Hepatocyte (in vitro differentiated cells): ENCODE results near the gene TGFBI. TPM values are rescaled to one million over a fixed set of nuclear protein-coding genes. Genes with fewer than 3 reads are reported as not detected.

Source experiments
- DNase-seq: peaks from one replicate; pipeline ENCODE4 v3.0.0-alpha.2; 2016; ENCODE audit warnings: low spot score
- H2AFZ ChIP-seq: fragments of 200-600 bp; sonication (generic); 2 replicates; pipeline ENCODE4 v1.6.0; 2016; ENCODE audit warnings: antibody characterized with exemption, mild to moderate bottlenecking
- H3K27ac ChIP-seq: fragments of 200-600 bp; sonication (generic); 2 replicates; pipeline ENCODE4 v1.5.1; 2016; ENCODE audit warnings: mild to moderate bottlenecking
- H3K27me3 ChIP-seq: fragments of 200-600 bp; sonication (generic); 2 replicates; pipeline ENCODE4 v1.6.1; 2016
- H3K36me3 ChIP-seq: fragments of 200-600 bp; sonication (generic); replicated peaks from 2 replicates; pipeline ENCODE4 v1.5.1; 2016; ENCODE audit warnings: low read depth; ENCODE audit not compliant: insufficient read depth
- H3K4me1 ChIP-seq: fragments of 200-600 bp; sonication (generic); 2 replicates; pipeline ENCODE4 v1.5.1; 2016; ENCODE audit warnings: mild to moderate bottlenecking, moderate library complexity; ENCODE audit not compliant: insufficient read depth
- H3K4me2 ChIP-seq: fragments of 200-600 bp; sonication (generic); 2 replicates; pipeline ENCODE4 v1.6.0; 2016
- H3K4me3 ChIP-seq: fragments of 200-600 bp; sonication (generic); 2 replicates; pipeline ENCODE4 v1.5.1; 2016; ENCODE audit warnings: mild to moderate bottlenecking
- H3K79me2 ChIP-seq: fragments of 200-600 bp; sonication (generic); 2 replicates; pipeline ENCODE4 v1.6.0; 2017; ENCODE audit warnings: mild to moderate bottlenecking
- H3K9me2 ChIP-seq: fragments of 200-600 bp; sonication (generic); replicated peaks from 2 replicates; pipeline ENCODE4 v1.6.0; 2017; ENCODE audit warnings: mild to moderate bottlenecking; ENCODE audit not compliant: insufficient read depth
- H3K9me3 ChIP-seq: fragments of 200-600 bp; sonication (generic); 2 replicates; pipeline ENCODE4 v1.5.1; 2016; ENCODE audit warnings: low read depth, mild to moderate bottlenecking
- H4K20me1 ChIP-seq: fragments of 200-600 bp; sonication (generic); 2 replicates; pipeline ENCODE4 v1.6.0; 2016; ENCODE audit warnings: mild to moderate bottlenecking; ENCODE audit not compliant: insufficient read depth, poor library complexity, severe bottlenecking
- CTCF ChIP-seq: fragments of 200-600 bp; sonication (generic); IDR thresholded peaks from 2 replicates; pipeline ENCODE4 v1.5.1; 2016; ENCODE audit warnings: antibody characterized with exemption, mild to moderate bottlenecking; ENCODE audit not compliant: poor library complexity
- EZH2 ChIP-seq: fragments of 200-600 bp; sonication (generic); IDR thresholded peaks from 2 replicates; pipeline ENCODE4 v1.6.1; 2016; ENCODE audit warnings: antibody characterized with exemption, mild to moderate bottlenecking, borderline replicate concordance
- EZH2phosphoT487 ChIP-seq: fragments of 200-600 bp; sonication (generic); IDR thresholded peaks from one replicate; pipeline ENCODE4 v1.6.1; 2018; ENCODE audit warnings: antibody characterized with exemption, mild to moderate bottlenecking, low read depth, moderate library complexity; ENCODE audit not compliant: unreplicated experiment, severe bottlenecking
- WGBS: methylation state at CpG from one replicate; pipeline ENCODE4 v1.1.6; 2016; ENCODE audit warnings: low lambda C conversion rate; ENCODE audit errors: missing lambda C conversion rate; 5-methylcytosine and 5-hydroxymethylcytosine counted together
- polyA plus RNA-seq: library from polyadenylated mRNA; unstranded; fragments of >200 nt; fragmentation: Nextera tagmentation; extraction: Ambion mirVana; gene quantifications from 2 replicates; pipeline ENCODE4 v1.2.1, GENCODE V29; 2016
- total RNA-seq: library from RNA; depleted of rRNA; stranded (reverse); fragments of >200 nt; gene quantifications from 2 replicates; pipeline ENCODE4 v1.2.3, GENCODE V29; 2014

Gene TGFBI
- total and polyA plus RNA-seq, 2 experiments from 2014 or later, result 396 to 401 TPM

GRCh38 chr5:136053336-136054141 is 24.8 kb downstream of the TGFBI start:
- Histone ChIP-seq H3K4me1 (peaks cover 54% of the 10 kb centered on the region), H4K20me1 (no peaks in the 10 kb centered on the region), H3K4me2 (peak overlapping the region; percentile 14), H3K36me3 (no peaks in the 10 kb centered on the region), H3K9me3 (no peaks in the 10 kb centered on the region), H3K79me2 (no peaks in the 10 kb centered on the region), H2AFZ (no peak overlapping the region), H3K4me3 (no peak overlapping the region), H3K27me3 (no peaks in the 10 kb centered on the region), H3K27ac (peak overlapping the region; percentile 96), H3K9me2 (no peaks in the 10 kb centered on the region)
- TF ChIP-seq CTCF, result no peak
- TF ChIP-seq EZH2, result no peak
- no peak for TF ChIP-seq EZH2phosphoT487
- 40% methylated on average over 6 of the region's 6 CpGs for WGBS
- peak; percentile 91 for DNase-seq

GRCh38 chr5:136054142-136055019 is 25.6 kb downstream of the TGFBI start:
- peaks cover 59% of the 10 kb centered on the region for H3K4me1 ChIP-seq
- H3K4me3 ChIP-seq, result no peak overlapping the region
- H3K4me2 ChIP-seq, result peak overlapping the region; percentile 9
- H3K36me3 ChIP-seq, result no peaks in the 10 kb centered on the region
- no peak for DNase-seq
- no peaks in the 10 kb centered on the region for H3K9me3 ChIP-seq
- H3K9me2 ChIP-seq, result no peaks in the 10 kb centered on the region
- no peak overlapping the region for H2AFZ ChIP-seq
- 55% methylated on average over 7 of the region's 7 CpGs for WGBS
- TF ChIP-seq CTCF (no peak), EZH2 (no peak), EZH2phosphoT487 (no peak)
- H3K79me2 ChIP-seq, result no peaks in the 10 kb centered on the region
- no peaks in the 10 kb centered on the region for H3K27me3 ChIP-seq
- H3K27ac ChIP-seq, result peak overlapping the region; percentile 96
- no peaks in the 10 kb centered on the region for H4K20me1 ChIP-seq

GRCh38 chr5:136055612-136056309 is 27.0 kb downstream of the TGFBI start:
- WGBS, result 85% methylated on average over 14 of the region's 14 CpGs
- no peaks in the 10 kb centered on the region for H4K20me1 ChIP-seq

More at GRCh38 chr5:136055612-136056309, 27.0 kb downstream of the TGFBI start:
- Histone ChIP-seq H3K9me2 (no peaks in the 10 kb centered on the region), H3K4me1 (peaks cover 59% of the 10 kb centered on the region), H3K9me3 (no peaks in the 10 kb centered on the region), H3K36me3 (no peaks in the 10 kb centered on the region), H3K79me2 (no peaks in the 10 kb centered on the region), H3K27me3 (no peaks in the 10 kb centered on the region), H3K27ac (peak overlapping the region; percentile 96), H2AFZ (no peak overlapping the region), H3K4me2 (no peak overlapping the region), H3K4me3 (no peak overlapping the region)
- TF ChIP-seq CTCF (no peak), EZH2 (no peak), EZH2phosphoT487 (no peak)
- no peak for DNase-seq
